ENCODE results near the gene PLEKHG2. TPM values are rescaled to one million over a fixed set of nuclear protein-coding genes. Genes with fewer than 3 reads are reported as not detected.

Gene PLEKHG2
- total RNA-seq, 3 donors from 2014 or later (not counting 1 experiment from before 2014, with no cell fraction given) = 70.2 to 129 (median 80.7) TPM

GRCh38 chr19:39436350-39436716 is 23.9 kb downstream of the PLEKHG2 start:
- ATAC-seq (no peak), DNase-seq (no peak)
- Mint-ChIP-seq H3K27ac (peak overlapping the region; percentile 96 to 98), H3K27me3 (ENCODE audit: low read depth in 2 of 2) (peaks cover 0 to 3% of the 10 kb centered on the region in 2 donors), H3K4me3 (peak overlapping the region; percentile 99), H3K36me3 (peaks cover 13% of the 10 kb centered on the region), H3K4me1 (peaks cover 27 to 36% of the 10 kb centered on the region in 2 donors), H3K9me3 (no peaks in the 10 kb centered on the region)
- Histone ChIP-seq H3K4me1 (ENCODE audit: control insufficient read depth, insufficient read depth, low read length) (peaks cover 26% of the 10 kb centered on the region), H3K27me3 (ENCODE audit: control insufficient read depth, insufficient read depth, low read length) (no peaks in the 10 kb centered on the region), H3K36me3 (ENCODE audit: control insufficient read depth, insufficient read depth, low read length) (peaks cover 28% of the 10 kb centered on the region), H3K9me3 (ENCODE audit: control insufficient read depth, insufficient read depth, low read length) (no peaks in the 10 kb centered on the region), H3K27ac (ENCODE audit: low read length) (peak overlapping the region; percentile 95), H3K4me3 (ENCODE audit: low read length) (peak overlapping the region; percentile 76)
- WGBS (ENCODE audit: insufficient coverage) = 18% methylated on average over 2 of the region's 2 CpGs
- no peak for TF ChIP-seq CTCF (IDR thresholded peaks at IDR 0.05)
- intact Hi-C loops (cut with micrococcal nuclease) = loop anchor here (1.0 to 2.0 kb wide), 3 partner anchors 9 to 96 kb away; partner anchors contain the start of genes MED29, PAF1 and SUPT5H

GRCh38 chr19:39438270-39438934 is 25.9 kb downstream of the PLEKHG2 start:
- no peak for ATAC-seq

GRCh38 chr19:39444598-39445195 is 32.2 kb downstream of the PLEKHG2 start:
- Histone ChIP-seq H3K36me3 (ENCODE audit: control insufficient read depth, insufficient read depth, low read length) (no peaks in the 10 kb centered on the region), H3K4me3 (ENCODE audit: low read length) (peak overlapping the region; percentile 99), H3K27me3 (ENCODE audit: control insufficient read depth, insufficient read depth, low read length) (no peaks in the 10 kb centered on the region), H3K27ac (ENCODE audit: low read length) (peak overlapping the region; percentile 99), H3K9me3 (ENCODE audit: control insufficient read depth, insufficient read depth, low read length) (no peaks in the 10 kb centered on the region), H3K4me1 (ENCODE audit: control insufficient read depth, insufficient read depth, low read length) (peaks cover 48% of the 10 kb centered on the region)
- ATAC-seq = no peak
- 7% methylated on average over 15 of the region's 17 CpGs for WGBS (ENCODE audit: insufficient coverage)
- TF ChIP-seq CTCF (IDR thresholded peaks at IDR 0.05) = no peak
- Mint-ChIP-seq H3K36me3 (no peaks in the 10 kb centered on the region), H3K9me3 (no peaks in the 10 kb centered on the region), H3K27ac (peak overlapping the region; percentile 97 to 100), H3K27me3 (ENCODE audit: low read depth in 2 of 2) (peaks cover 0 to 3% of the 10 kb centered on the region in 2 donors), H3K4me3 (peak overlapping the region; percentile 98), H3K4me1 (peaks cover 38 to 48% of the 10 kb centered on the region in 2 donors)
- intact Hi-C loops (cut with micrococcal nuclease) = loop anchor here (1.0 to 2.0 kb wide), 5 partner anchors 8 to 54 kb away; partner anchors contain the start of genes MED29, PAF1, PLEKHG2 and TIMM50
- DNase-seq = no peak

More at GRCh38 chr19:39438270-39438934, 25.9 kb downstream of the PLEKHG2 start:
- intact Hi-C loops (cut with micrococcal nuclease) = no loop called here
- TF ChIP-seq CTCF (IDR thresholded peaks at IDR 0.05) = no peak
- H3K4me3 ChIP-seq (ENCODE audit: low read length) = no peak overlapping the region
- H3K9me3 ChIP-seq (ENCODE audit: control insufficient read depth, insufficient read depth, low read length) = no peaks in the 10 kb centered on the region
- DNase-seq = no peak
- peaks cover 26% of the 10 kb centered on the region for H3K4me1 ChIP-seq (ENCODE audit: control insufficient read depth, insufficient read depth, low read length)
- no peak overlapping the region for H3K27ac ChIP-seq (ENCODE audit: low read length)
- no peaks in the 10 kb centered on the region for H3K27me3 ChIP-seq (ENCODE audit: control insufficient read depth, insufficient read depth, low read length)
- peaks cover 12% of the 10 kb centered on the region for H3K36me3 ChIP-seq (ENCODE audit: control insufficient read depth, insufficient read depth, low read length)
- H3K27ac Mint-ChIP-seq = no peak overlapping the region
- H3K4me3 Mint-ChIP-seq = no peak overlapping the region
- H3K36me3 Mint-ChIP-seq = peaks cover 8% of the 10 kb centered on the region
- peaks cover 0 to 3% of the 10 kb centered on the region in 2 donors for H3K27me3 Mint-ChIP-seq (ENCODE audit: low read depth in 2 of 2)
- no peaks in the 10 kb centered on the region for H3K9me3 Mint-ChIP-seq
- H3K4me1 Mint-ChIP-seq = peaks cover 22 to 30% of the 10 kb centered on the region in 2 donors
- 96% methylated on average over 8 of the region's 9 CpGs for WGBS (ENCODE audit: insufficient coverage)

Data from natural killer cell (primary cell).